ENCODE measurements around the gene CLIP1. TPM values are rescaled to one million over a fixed set of nuclear protein-coding genes. Genes with fewer than 3 reads are reported as not detected.

The CLIP1 gene
- total RNA-seq, 2 donors from 2014 or later, result 35.4 to 65.8 TPM

- Histone ChIP-seq H3K9me3 (no peaks in the 10 kb centered on the region), H3K4me1 (no peaks in the 10 kb centered on the region), H3K4me3 (no peak overlapping the region), H3K27me3 (no peaks in the 10 kb centered on the region), H3K36me3 (no peaks in the 10 kb centered on the region), H3K9ac (ENCODE audit: low read depth in 2 of 2, low read length in 2 of 2) (no peak overlapping the region), H3K27ac (no peak overlapping the region)
- no peak for TF ChIP-seq CTCF (IDR thresholded peaks at IDR 0.05)
- intact Hi-C loops (cut with DNase I), result no loop called here
- DNase-seq, result no peak
Measured at GRCh38 chr12:122411537-122411936, 10.9 kb downstream of the CLIP1 start.

- no peaks in the 10 kb centered on the region for H3K9me3 ChIP-seq
- no peak for TF ChIP-seq CTCF (IDR thresholded peaks at IDR 0.05)
- H3K27me3 ChIP-seq, result no peaks in the 10 kb centered on the region
- intact Hi-C loops (cut with DNase I), result no loop called here
- no peaks in the 10 kb centered on the region for H3K36me3 ChIP-seq
- no peak overlapping the region for H3K27ac ChIP-seq
- no peaks in the 10 kb centered on the region for H3K4me1 ChIP-seq
- H3K9ac ChIP-seq (ENCODE audit: low read depth in 2 of 2, low read length in 2 of 2), result no peak overlapping the region
- no peak for DNase-seq
- no peak overlapping the region for H3K4me3 ChIP-seq
Measured at GRCh38 chr12:122407208-122407607, 15.3 kb downstream of the CLIP1 start.

- no peaks in the 10 kb centered on the region for H3K27me3 ChIP-seq
- intact Hi-C loops (cut with DNase I), result no loop called here
- no peak for DNase-seq
- no peaks in the 10 kb centered on the region for H3K9me3 ChIP-seq
- H3K9ac ChIP-seq (ENCODE audit: low read depth in 2 of 2, low read length in 2 of 2), result no peak overlapping the region
- no peak for TF ChIP-seq CTCF (IDR thresholded peaks at IDR 0.05)
- no peak overlapping the region for H3K4me3 ChIP-seq
- H3K4me1 ChIP-seq, result no peaks in the 10 kb centered on the region
- no peaks in the 10 kb centered on the region for H3K36me3 ChIP-seq
- H3K27ac ChIP-seq, result no peak overlapping the region
Measured at GRCh38 chr12:122406701-122407164, 15.7 kb downstream of the CLIP1 start.

- intact Hi-C loops (cut with DNase I), result no loop called here
- Histone ChIP-seq H3K36me3 (no peaks in the 10 kb centered on the region), H3K9ac (ENCODE audit: low read depth in 2 of 2, low read length in 2 of 2) (no peak overlapping the region), H3K27ac (no peak overlapping the region), H3K4me3 (no peak overlapping the region), H3K9me3 (no peaks in the 10 kb centered on the region), H3K27me3 (no peaks in the 10 kb centered on the region), H3K4me1 (no peaks in the 10 kb centered on the region)
- no peak for TF ChIP-seq CTCF (IDR thresholded peaks at IDR 0.05)
- no peak for DNase-seq
Measured at GRCh38 chr12:122403831-122404230, 18.6 kb downstream of the CLIP1 start.

GRCh38 chr12:122403115-122403770, 19.2 kb downstream of the CLIP1 start:
- Histone ChIP-seq H3K27me3 (no peaks in the 10 kb centered on the region), H3K4me3 (no peak overlapping the region), H3K9me3 (no peaks in the 10 kb centered on the region), H3K27ac (no peak overlapping the region), H3K9ac (ENCODE audit: low read depth in 2 of 2, low read length in 2 of 2) (no peak overlapping the region), H3K4me1 (no peaks in the 10 kb centered on the region), H3K36me3 (no peaks in the 10 kb centered on the region)
- intact Hi-C loops (cut with DNase I), result no loop called here
- DNase-seq, result no peak
- no peak for TF ChIP-seq CTCF (IDR thresholded peaks at IDR 0.05)
